Upper lobe of left lung (tissue), 6 donors: ENCODE results near the gene ILKAP. TPM values are rescaled to one million over a fixed set of nuclear protein-coding genes. Genes with fewer than 3 reads are reported as not detected.
A peak's percentile ranks its signal among the peaks of the same experiment; 100 is the strongest.

Source experiments
- ATAC-seq, 2 donors: fragments of 200-7000 bp; cut with Tn5 transposase; one replicate each; pipeline ENCODE4 v1.9.1; 2022; ENCODE audit warnings: mild to moderate bottlenecking in 2 of 2, moderate library complexity in 2 of 2; ENCODE audit not compliant: low FRiP score in 2 of 2
- DNase-seq, 2 donors: peaks; one replicate each; pipeline ENCODE4 v3.0.0-alpha.2; 2019 to 2020
- H3K27ac ChIP-seq, 4 donors: fragments of 200-600 bp; sonication (generic); one replicate each; pipeline ENCODE4 v1.5.1; 2016 to 2019
- H3K27me3 ChIP-seq, 4 donors: fragments of 200-600 bp; sonication (generic); one replicate each; pipeline ENCODE4 v1.5.1; 2017 to 2019
- H3K36me3 ChIP-seq, 4 donors: fragments of 200-600 bp; sonication (generic); one replicate each; pipeline ENCODE4 v1.5.1; 2016 to 2019
- H3K4me1 ChIP-seq, 4 donors: fragments of 200-600 bp; sonication (generic); one replicate each; pipeline ENCODE4 v1.5.1; 2018 to 2019
- H3K4me3 ChIP-seq, 4 donors: fragments of 200-600 bp; sonication (generic); one replicate each; pipeline ENCODE4 v1.5.1; 2017 to 2019; ENCODE audit warnings: mild to moderate bottlenecking in 2 of 4, moderate library complexity in 1 of 4
- H3K9me3 ChIP-seq, 4 donors: fragments of 200-600 bp; sonication (generic); one replicate each; pipeline ENCODE4 v1.5.1; 2018 to 2019
- EP300 ChIP-seq, 4 donors: sonication (generic); formaldehyde crosslinking; IDR thresholded peaks; one replicate each; pipeline ENCODE4 v1.5.1; 2017; ENCODE audit warnings: antibody characterized with exemption in 4 of 4, control low read depth in 2 of 4
- POLR2A ChIP-seq, 4 donors: fragments of 450-650 bp; IDR thresholded peaks; one replicate each; pipeline ENCODE4 v1.5.1; 2016 to 2017; ENCODE audit warnings: antibody characterized with exemption in 4 of 4, mild to moderate bottlenecking in 2 of 4
- POLR2AphosphoS5 ChIP-seq, 2 donors: sonication (generic); formaldehyde crosslinking; IDR thresholded peaks; one replicate each; pipeline ENCODE4 v1.5.1; 2017; ENCODE audit warnings: antibody characterized with exemption in 2 of 2
- WGBS, 2 donors: methylation state at CpG; one replicate each; pipeline ENCODE4 v1.1.5; 2017 to 2018; 5-methylcytosine and 5-hydroxymethylcytosine counted together
- total RNA-seq, 6 donors: library from RNA; depleted of rRNA in 4 of 6; stranded (reverse); fragments of >200 nt in 4 of 6; gene quantifications; one replicate each; pipeline versions ENCODE4 v1.1.0 to v1.2.1, GENCODE V29; 2016 to 2021
- TF ChIP-seq, protein P1 (sequence below), 6 experiments: fragments of 450-650 bp in 4 of 6; fragments of 200-600 bp in 2 of 6; sonication (generic) in 2 of 6; IDR thresholded peaks; one replicate each; pipeline ENCODE4 v1.5.1; 2016 to 2019; ENCODE audit warnings: antibody characterized with exemption in 6 of 6
- donor health status: DM: no; HTN: no; CAD: no; lungs with moderate emphysema.
- donor health status: DM: no; HTN: yes; CAD: no; lungs with severe emphysema.

ILKAP gene
- total RNA-seq, 6 donors from 2014 or later: 35.2 to 67.1 (median 40.7) TPM

DNA sequence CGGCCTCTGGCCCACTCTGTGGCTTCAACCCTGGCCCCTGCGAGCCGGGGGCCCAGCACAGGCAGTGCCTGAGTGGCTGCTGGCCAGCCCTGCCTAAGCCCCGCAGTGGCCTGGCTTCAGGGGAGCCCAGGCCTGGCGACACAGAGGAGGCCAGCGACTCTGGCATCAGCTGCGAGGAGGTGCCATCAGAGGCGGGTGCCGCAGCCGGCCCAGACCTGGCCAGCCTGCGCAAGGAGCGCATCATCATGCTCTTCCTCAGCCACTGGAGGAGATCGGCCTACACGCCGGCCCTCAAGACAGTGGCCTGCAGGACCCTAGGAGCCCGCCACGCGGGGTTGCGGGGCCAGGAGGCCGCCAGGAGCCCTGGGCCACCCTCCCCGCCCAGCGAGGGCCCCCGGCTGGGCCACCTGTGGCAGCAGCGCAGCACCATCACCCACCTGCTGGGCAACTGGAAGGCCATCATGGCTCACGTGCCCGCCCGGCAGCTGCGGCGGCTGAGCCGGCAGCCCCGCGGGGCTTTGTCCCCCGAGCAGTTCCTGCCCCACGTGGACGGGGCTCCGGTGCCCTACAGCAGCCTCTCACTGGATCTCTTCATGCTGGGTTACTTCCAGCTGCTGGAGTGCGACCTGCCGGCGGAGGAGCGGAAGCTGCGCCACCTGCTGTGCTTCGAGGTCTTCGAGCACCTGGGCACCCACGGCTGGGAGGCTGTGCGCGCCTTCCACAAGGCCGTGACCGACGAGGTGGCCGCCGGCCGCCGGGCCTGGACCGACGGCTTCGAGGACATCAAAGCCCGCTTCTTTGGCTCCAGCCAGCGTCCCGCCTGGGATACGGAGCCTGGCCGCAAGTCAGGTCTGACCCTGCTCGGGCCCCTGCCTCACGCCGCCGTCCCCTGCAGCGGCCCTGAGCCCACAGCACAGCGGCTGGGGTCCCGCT is 72.5 kb downstream of the ILKAP start:
- Histone ChIP-seq H3K36me3 (no peaks in the 10 kb centered on the region), H3K4me1 (peaks cover 0 to 7% (median 3%) of the 10 kb centered on the region in 4 donors), H3K9me3 (no peaks in the 10 kb centered on the region), H3K27me3 (no peaks in the 10 kb centered on the region), H3K4me3 (no peak overlapping the region), H3K27ac (no peak overlapping the region)
- 93% methylated on average over 49 of the region's 68 CpGs; no CpG with 5 or more reads in 1 of the 2 donors for WGBS, 2 donors
- no peak for ATAC-seq
- no peak for TF ChIP-seq EP300 (IDR thresholded peaks at IDR 0.05)
- TF ChIP-seq, protein P1, sequence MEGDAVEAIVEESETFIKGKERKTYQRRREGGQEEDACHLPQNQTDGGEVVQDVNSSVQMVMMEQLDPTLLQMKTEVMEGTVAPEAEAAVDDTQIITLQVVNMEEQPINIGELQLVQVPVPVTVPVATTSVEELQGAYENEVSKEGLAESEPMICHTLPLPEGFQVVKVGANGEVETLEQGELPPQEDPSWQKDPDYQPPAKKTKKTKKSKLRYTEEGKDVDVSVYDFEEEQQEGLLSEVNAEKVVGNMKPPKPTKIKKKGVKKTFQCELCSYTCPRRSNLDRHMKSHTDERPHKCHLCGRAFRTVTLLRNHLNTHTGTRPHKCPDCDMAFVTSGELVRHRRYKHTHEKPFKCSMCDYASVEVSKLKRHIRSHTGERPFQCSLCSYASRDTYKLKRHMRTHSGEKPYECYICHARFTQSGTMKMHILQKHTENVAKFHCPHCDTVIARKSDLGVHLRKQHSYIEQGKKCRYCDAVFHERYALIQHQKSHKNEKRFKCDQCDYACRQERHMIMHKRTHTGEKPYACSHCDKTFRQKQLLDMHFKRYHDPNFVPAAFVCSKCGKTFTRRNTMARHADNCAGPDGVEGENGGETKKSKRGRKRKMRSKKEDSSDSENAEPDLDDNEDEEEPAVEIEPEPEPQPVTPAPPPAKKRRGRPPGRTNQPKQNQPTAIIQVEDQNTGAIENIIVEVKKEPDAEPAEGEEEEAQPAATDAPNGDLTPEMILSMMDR (IDR thresholded peaks at IDR 0.05): no peak
- no peak for TF ChIP-seq POLR2AphosphoS5 (IDR thresholded peaks at IDR 0.05)
- no peak for TF ChIP-seq POLR2A (IDR thresholded peaks at IDR 0.05)
- peak in 1 of 2 donors; percentile 85 for DNase-seq

DNA sequence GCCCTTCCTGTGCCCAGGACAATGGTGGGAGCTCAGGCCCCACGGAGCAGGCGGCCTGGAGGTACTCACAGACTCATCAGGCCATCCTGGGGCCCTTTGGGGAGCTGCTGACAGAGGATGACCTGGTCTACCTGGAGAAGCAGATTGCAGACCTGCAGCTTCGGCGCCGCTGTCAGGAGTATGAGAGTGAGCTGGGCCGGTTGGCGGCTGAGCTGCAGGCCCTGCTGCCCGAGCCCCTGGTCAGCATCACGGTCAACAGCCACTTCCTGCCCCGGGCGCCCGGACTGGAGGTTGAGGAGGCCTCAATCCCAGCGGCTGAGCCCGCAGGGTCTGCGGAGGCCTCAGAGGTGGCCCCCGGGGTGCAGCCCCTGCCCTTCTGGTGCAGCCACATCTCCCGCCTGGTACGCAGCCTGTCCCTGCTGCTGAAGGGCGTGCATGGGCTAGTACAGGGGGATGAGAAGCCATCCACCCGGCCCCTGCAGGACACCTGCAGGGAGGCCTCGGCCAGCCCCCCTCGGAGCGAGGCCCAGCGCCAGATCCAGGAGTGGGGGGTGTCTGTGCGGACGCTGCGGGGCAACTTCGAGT is 73.3 kb downstream of the ILKAP start:
- 95% methylated on average over 4 of the region's 28 CpGs; no CpG with 5 or more reads in 1 of the 2 donors for WGBS, 2 donors
- DNase-seq (peak in 1 of 2 donors; percentile 76), ATAC-seq (no peak)

DNA sequence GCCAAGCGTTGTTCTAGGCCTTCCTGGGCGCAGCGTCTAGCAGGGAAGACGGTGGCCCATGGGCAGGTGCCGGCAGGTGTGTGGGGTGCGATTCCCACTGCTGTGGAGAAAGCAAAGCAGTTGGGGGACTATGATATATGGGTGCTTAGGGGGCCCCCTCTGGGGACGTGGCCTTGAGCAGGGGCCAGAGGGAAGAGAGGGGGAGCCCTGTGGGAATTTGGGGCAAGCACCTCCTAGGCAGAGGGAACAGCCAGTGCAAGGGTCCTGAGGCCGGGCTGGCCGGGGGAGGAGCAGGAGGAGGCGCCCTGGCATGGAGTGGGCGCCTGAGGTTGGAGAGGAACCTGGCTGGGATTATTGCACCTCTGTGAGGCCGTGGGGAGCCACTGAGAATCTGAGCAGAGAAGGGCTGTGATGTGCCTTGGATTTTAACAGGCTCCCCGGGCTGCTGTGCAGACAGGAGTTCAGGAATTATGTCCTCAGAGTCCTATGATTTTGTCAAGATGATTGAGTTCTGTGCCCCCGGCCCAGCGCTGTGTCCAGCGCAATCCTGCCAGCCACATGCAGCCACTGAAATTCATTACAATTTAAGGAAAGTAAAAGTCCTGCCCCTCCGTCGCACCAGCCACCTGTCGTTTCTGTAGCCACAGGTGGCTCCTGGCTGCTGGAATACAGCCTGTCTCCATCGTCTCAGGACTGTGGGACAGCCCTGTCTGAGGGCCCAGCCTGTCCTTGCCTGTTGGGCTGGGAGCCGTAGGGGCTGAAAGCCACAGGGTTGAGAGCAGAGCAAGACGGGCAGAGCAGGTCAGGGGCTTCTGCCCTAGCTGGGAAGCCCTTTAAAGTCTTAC is 74.1 kb downstream of the ILKAP start:
- H3K27me3 ChIP-seq: no peaks in the 10 kb centered on the region
- DNase-seq (peak in 1 of 2 donors; percentile 52), ATAC-seq (no peak)
- no peaks in the 10 kb centered on the region for H3K36me3 ChIP-seq
- no peak overlapping the region for H3K4me3 ChIP-seq
- TF ChIP-seq EP300 (IDR thresholded peaks at IDR 0.05): no peak
- TF ChIP-seq POLR2AphosphoS5 (IDR thresholded peaks at IDR 0.05): no peak
- TF ChIP-seq, protein P1 (IDR thresholded peaks at IDR 0.05): no peak
- no peak for TF ChIP-seq POLR2A (IDR thresholded peaks at IDR 0.05)
- WGBS, 2 donors: 89% methylated on average over 11 to 22 of the region's 22 CpGs
- no peaks in the 10 kb centered on the region for H3K9me3 ChIP-seq
- H3K27ac ChIP-seq: no peak overlapping the region
- peaks cover 0 to 7% (median 3%) of the 10 kb centered on the region in 4 donors for H3K4me1 ChIP-seq

More for the DNA sequence above, 73.3 kb downstream of the ILKAP start:
- Histone ChIP-seq H3K9me3 (no peaks in the 10 kb centered on the region), H3K27me3 (no peaks in the 10 kb centered on the region), H3K27ac (no peak overlapping the region), H3K4me1 (peaks cover 0 to 7% (median 3%) of the 10 kb centered on the region in 4 donors), H3K4me3 (no peak overlapping the region), H3K36me3 (no peaks in the 10 kb centered on the region)
- TF ChIP-seq, protein P1 (IDR thresholded peaks at IDR 0.05): no peak
- TF ChIP-seq EP300 (IDR thresholded peaks at IDR 0.05) (no peak), POLR2A (IDR thresholded peaks at IDR 0.05) (no peak), POLR2AphosphoS5 (IDR thresholded peaks at IDR 0.05) (no peak)

DNA sequence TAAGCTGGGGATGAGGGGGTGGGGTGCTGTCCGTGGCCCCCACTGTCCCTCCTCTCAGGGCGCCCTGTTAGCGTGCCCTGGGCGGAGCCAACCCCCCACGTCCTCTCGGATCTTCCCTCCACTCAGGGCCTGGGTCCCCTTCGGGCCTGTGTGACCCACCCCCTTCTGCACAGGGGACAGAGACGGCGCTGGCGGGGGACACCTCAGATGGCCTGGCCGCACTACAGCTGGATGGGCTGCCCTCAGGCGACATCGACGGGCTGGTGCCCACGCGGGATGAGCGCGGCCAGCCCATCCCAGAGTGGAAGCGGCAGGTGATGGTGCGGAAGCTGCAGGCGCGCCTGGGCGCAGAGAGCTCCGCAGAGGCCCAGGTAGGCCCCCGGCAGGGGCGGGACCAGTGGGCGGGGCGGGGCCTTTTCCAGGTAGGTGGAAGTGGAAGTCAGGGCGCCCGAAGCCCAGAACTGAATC is 74.9 kb downstream of the ILKAP start:
- DNase-seq (peak in 1 of 2 donors; percentile 82), ATAC-seq (no peak)
- no peaks in the 10 kb centered on the region for H3K36me3 ChIP-seq
- no peak overlapping the region for H3K4me3 ChIP-seq
- no peaks in the 10 kb centered on the region for H3K9me3 ChIP-seq
- 71 to 81% methylated on average over 7 to 30 of the region's 30 CpGs for WGBS, 2 donors
- no peaks in the 10 kb centered on the region for H3K27me3 ChIP-seq
- peaks cover 0 to 7% (median 3%) of the 10 kb centered on the region in 4 donors for H3K4me1 ChIP-seq
- TF ChIP-seq, protein P1 (IDR thresholded peaks at IDR 0.05): no peak
- no peak for TF ChIP-seq POLR2A (IDR thresholded peaks at IDR 0.05)
- no peak for TF ChIP-seq POLR2AphosphoS5 (IDR thresholded peaks at IDR 0.05)
- no peak for TF ChIP-seq EP300 (IDR thresholded peaks at IDR 0.05)
- no peak overlapping the region for H3K27ac ChIP-seq
